ENCODE results near the gene DAB1. TPM values are rescaled to one million over a fixed set of nuclear protein-coding genes. Genes with fewer than 3 reads are reported as not detected.

DAB1 gene
- total and polyA plus RNA-seq, 10 of the 15 experiments (the other 5 are each of a cell fraction or from before 2014, with no cell fraction given): 0.02 to 0.10 (median 0.03) TPM; not detected in 5

DNA sequence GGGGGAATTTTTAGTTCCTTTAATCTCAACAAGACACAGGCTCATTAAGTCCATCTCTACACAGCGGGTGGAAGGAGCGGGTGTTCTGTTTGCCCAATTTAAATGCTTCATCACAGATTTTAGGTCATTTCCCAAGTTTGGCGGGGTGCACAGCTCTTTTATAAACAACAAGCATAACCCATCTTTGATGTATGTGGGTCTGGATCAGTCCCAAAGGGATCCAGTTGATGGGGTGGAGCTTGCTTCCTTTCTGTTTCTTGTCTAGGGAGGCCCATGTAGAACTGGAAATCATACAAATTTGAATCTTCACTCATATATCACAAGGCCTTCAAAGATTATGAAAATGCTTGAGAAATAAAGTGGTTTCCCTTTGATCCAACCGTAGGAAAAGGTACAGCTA lies 317.6 kb downstream of the DAB1 start:
- FAIRE-seq: no peak
- CTCF ChIA-PET: no interaction called here
- BruUV-seq (replicated peaks): no TSS peak

GRCh38 chr1:57102561-57103326 lies 321.1 kb downstream of the DAB1 start:
- Histone ChIP-seq H3K27ac (ENCODE audit: control insufficient read depth, insufficient read depth) (no peak overlapping the region), H3K4me2 (ENCODE audit: control insufficient read depth, insufficient read depth) (no peak overlapping the region), H3K4me1 (ENCODE audit: control insufficient read depth, insufficient read depth, low read length) (no peaks in the 10 kb centered on the region), H3K36me3 (ENCODE audit: control insufficient read depth in 2 of 2, insufficient read depth in 2 of 2, low read length in 1 of 2) (no peaks in the 10 kb centered on the region), H3K9me3 (replicated peaks; ENCODE audit: control insufficient read depth, insufficient read depth, low read length) (no peaks in the 10 kb centered on the region), H4K20me1 (ENCODE audit: control insufficient read depth, insufficient read depth) (no peaks in the 10 kb centered on the region), H3K9ac (ENCODE audit: control insufficient read depth, insufficient read depth, low read length) (no peak overlapping the region), H2AFZ (ENCODE audit: control insufficient read depth, low read depth, low read length) (no peak overlapping the region), H3K27me3 (replicated peaks in 1 of 2; ENCODE audit: control insufficient read depth in 2 of 2, insufficient read depth in 2 of 2, low read length in 1 of 2) (no peaks in the 10 kb centered on the region; a peak in 1 of 4 replicates), H3K79me2 (ENCODE audit: control insufficient read depth, insufficient read depth, low read length) (no peaks in the 10 kb centered on the region), H3K4me3 (no peak overlapping the region)
- FAIRE-seq (no peak), DNase-seq (ENCODE audit: low read depth, low spot score) (no peak), ATAC-seq (no peak)
- POLR2A ChIA-PET: no interaction called here
- intact Hi-C loops (cut with micrococcal nuclease; ENCODE audit: unreplicated experiment) (no loop called here), in situ Hi-C loops (cut with MboI) (no loop called here)
- TF ChIP-seq NFXL1 (IDR thresholded peaks at IDR 0.05; ENCODE audit: borderline replicate concordance) (no peak), NFYA (IDR thresholded peaks at IDR 0.05; ENCODE audit: borderline replicate concordance, low read depth, low read length) (no peak), EGR1 (IDR thresholded peaks at IDR 0.05; ENCODE audit: borderline replicate concordance in 1 of 2, low read depth in 2 of 2, low read length in 2 of 2) (no peak), HDGF (IDR thresholded peaks at IDR 0.05) (no peak), TARDBP (IDR thresholded peaks at IDR 0.05; ENCODE audit: borderline replicate concordance) (no peak), SP1 (IDR thresholded peaks at IDR 0.05; ENCODE audit: low read depth, low read length) (no peak), ATF7 (IDR thresholded peaks at IDR 0.05; ENCODE audit: low read depth) (no peak), JUNB (IDR thresholded peaks at IDR 0.05) (no peak)
- TF ChIP-seq, protein P1, sequence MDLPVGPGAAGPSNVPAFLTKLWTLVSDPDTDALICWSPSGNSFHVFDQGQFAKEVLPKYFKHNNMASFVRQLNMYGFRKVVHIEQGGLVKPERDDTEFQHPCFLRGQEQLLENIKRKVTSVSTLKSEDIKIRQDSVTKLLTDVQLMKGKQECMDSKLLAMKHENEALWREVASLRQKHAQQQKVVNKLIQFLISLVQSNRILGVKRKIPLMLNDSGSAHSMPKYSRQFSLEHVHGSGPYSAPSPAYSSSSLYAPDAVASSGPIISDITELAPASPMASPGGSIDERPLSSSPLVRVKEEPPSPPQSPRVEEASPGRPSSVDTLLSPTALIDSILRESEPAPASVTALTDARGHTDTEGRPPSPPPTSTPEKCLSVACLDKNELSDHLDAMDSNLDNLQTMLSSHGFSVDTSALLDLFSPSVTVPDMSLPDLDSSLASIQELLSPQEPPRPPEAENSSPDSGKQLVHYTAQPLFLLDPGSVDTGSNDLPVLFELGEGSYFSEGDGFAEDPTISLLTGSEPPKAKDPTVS (IDR thresholded peaks at IDR 0.05; ENCODE audit: low read depth, low read length): no peak
- SMC1A ChIA-PET (ENCODE audit: uncharacterized antibody, unreplicated experiment): interaction anchor here (0.9 kb wide), 1 partner anchor 15 kb away, joined by 3 read pairs; no protein-coding TSS in a partner anchor
- BruUV-seq (replicated peaks): no TSS peak
- CTCF ChIA-PET: interaction anchor here (1.2 kb wide), 1 partner anchor 24 kb away, joined by 3 read pairs; no protein-coding TSS in a partner anchor
- WGBS (ENCODE audit: insufficient coverage, insufficient replicate concordance, low lambda C conversion rate, missing lambda C conversion rate): 25% methylated on average over 7 of the region's 7 CpGs
- RAD21 ChIA-PET (ENCODE audit: unreplicated experiment): no interaction called here

More for the DNA sequence above, 317.6 kb downstream of the DAB1 start:
- Histone ChIP-seq H3K4me2 (ENCODE audit: control insufficient read depth, insufficient read depth) (no peak overlapping the region), H4K20me1 (ENCODE audit: control insufficient read depth, insufficient read depth) (no peaks in the 10 kb centered on the region), H3K4me3 (no peak overlapping the region), H2AFZ (ENCODE audit: control insufficient read depth, low read depth, low read length) (no peak overlapping the region), H3K36me3 (ENCODE audit: control insufficient read depth in 2 of 2, insufficient read depth in 2 of 2, low read length in 1 of 2) (no peaks in the 10 kb centered on the region), H3K9ac (ENCODE audit: control insufficient read depth, insufficient read depth, low read length) (no peak overlapping the region), H3K9me3 (replicated peaks; ENCODE audit: control insufficient read depth, insufficient read depth, low read length) (no peaks in the 10 kb centered on the region), H3K79me2 (ENCODE audit: control insufficient read depth, insufficient read depth, low read length) (no peaks in the 10 kb centered on the region), H3K27me3 (replicated peaks in 1 of 2; ENCODE audit: control insufficient read depth in 2 of 2, insufficient read depth in 2 of 2, low read length in 1 of 2) (no peaks in the 10 kb centered on the region; a peak in 1 of 4 replicates), H3K4me1 (ENCODE audit: control insufficient read depth, insufficient read depth, low read length) (no peaks in the 10 kb centered on the region), H3K27ac (ENCODE audit: control insufficient read depth, insufficient read depth) (no peak overlapping the region)
- ATAC-seq (no peak), DNase-seq (ENCODE audit: low read depth, low spot score) (no peak)
- in situ Hi-C loops (cut with MboI) (no loop called here), intact Hi-C loops (cut with micrococcal nuclease; ENCODE audit: unreplicated experiment) (no loop called here)
- POLR2A ChIA-PET: no interaction called here
- 29% methylated on average over 4 of the region's 4 CpGs for WGBS (ENCODE audit: insufficient coverage, insufficient replicate concordance, low lambda C conversion rate, missing lambda C conversion rate)
- TF ChIP-seq ETV6 (conservative IDR thresholded peaks at IDR 0.05 in 1 of 2, IDR thresholded peaks at IDR 0.05 in 1 of 2; ENCODE audit: borderline replicate concordance in 1 of 2, low read depth in 1 of 2) (no peak), ZBED1 (IDR thresholded peaks at IDR 0.05; ENCODE audit: borderline replicate concordance) (no peak), PAX5 (IDR thresholded peaks at IDR 0.05; ENCODE audit: borderline replicate concordance, low read depth, low read length) (no peak)
- TF ChIP-seq, protein P2, sequence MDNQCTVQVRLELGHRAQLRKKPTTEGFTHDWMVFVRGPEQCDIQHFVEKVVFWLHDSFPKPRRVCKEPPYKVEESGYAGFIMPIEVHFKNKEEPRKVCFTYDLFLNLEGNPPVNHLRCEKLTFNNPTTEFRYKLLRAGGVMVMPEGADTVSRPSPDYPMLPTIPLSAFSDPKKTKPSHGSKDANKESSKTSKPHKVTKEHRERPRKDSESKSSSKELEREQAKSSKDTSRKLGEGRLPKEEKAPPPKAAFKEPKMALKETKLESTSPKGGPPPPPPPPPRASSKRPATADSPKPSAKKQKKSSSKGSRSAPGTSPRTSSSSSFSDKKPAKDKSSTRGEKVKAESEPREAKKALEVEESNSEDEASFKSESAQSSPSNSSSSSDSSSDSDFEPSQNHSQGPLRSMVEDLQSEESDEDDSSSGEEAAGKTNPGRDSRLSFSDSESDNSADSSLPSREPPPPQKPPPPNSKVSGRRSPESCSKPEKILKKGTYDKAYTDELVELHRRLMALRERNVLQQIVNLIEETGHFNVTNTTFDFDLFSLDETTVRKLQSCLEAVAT (IDR thresholded peaks at IDR 0.05): no peak
- SMC1A ChIA-PET (ENCODE audit: uncharacterized antibody, unreplicated experiment): interaction anchor here (1.3 kb wide), 1 partner anchor 9 kb away, joined by 4 read pairs; no protein-coding TSS in a partner anchor
- RAD21 ChIA-PET (ENCODE audit: unreplicated experiment): no interaction called here
